ENCODE data around the gene RCOR1.
"Not testable (repeated sequence)": the region's sequence is repeated elsewhere in the genome, so short reads cannot be mapped to it uniquely, and the experiment has no call there.

RCOR1 gene

GRCh38 chr14:102558556-102558955, 33.9 kb upstream of the RCOR1 start:
- TF ChIP-seq POLR2A (IDR thresholded peaks at IDR 0.05; ENCODE audit: low read length), result no peak
- no peak for DNase-seq

GRCh38 chr14:102560458-102561261, 31.8 kb upstream of the RCOR1 start:
- TF ChIP-seq GATA1 (IDR thresholded peaks at IDR 0.05; ENCODE audit: low read depth, low read length), result no peak
- TF ChIP-seq POLR2A (IDR thresholded peaks at IDR 0.05; ENCODE audit: low read length), result no peak
- no peak for DNase-seq

GRCh38 chr14:102565331-102565887, 27.0 kb upstream of the RCOR1 start:
- TF ChIP-seq GATA1 (IDR thresholded peaks at IDR 0.05; ENCODE audit: low read depth, low read length) (no peak), POLR2A (IDR thresholded peaks at IDR 0.05; ENCODE audit: low read length) (no peak)
- DNase-seq, result no peak

- TF ChIP-seq GATA1 (IDR thresholded peaks at IDR 0.05; ENCODE audit: low read depth, low read length) (no peak), POLR2A (IDR thresholded peaks at IDR 0.05; ENCODE audit: low read length) (no peak)
Measured at GRCh38 chr14:102565959-102566358, 26.5 kb upstream of the RCOR1 start.

GRCh38 chr14:102568115-102568614, 24.3 kb upstream of the RCOR1 start:
- peak; percentile 33 to 39 for DNase-seq
- TF ChIP-seq GATA1 (IDR thresholded peaks at IDR 0.05; ENCODE audit: low read depth, low read length), result no peak
- TF ChIP-seq POLR2A (IDR thresholded peaks at IDR 0.05; ENCODE audit: low read length), result no peak

More at GRCh38 chr14:102565959-102566358, 26.5 kb upstream of the RCOR1 start:
- no peak for DNase-seq

GRCh38 chr14:102570334-102570995, 22.0 kb upstream of the RCOR1 start:
- TF ChIP-seq GATA1 (IDR thresholded peaks at IDR 0.05; ENCODE audit: low read depth, low read length), result no peak
- TF ChIP-seq POLR2A (IDR thresholded peaks at IDR 0.05; ENCODE audit: low read length), result no peak
- DNase-seq, result no peak

- TF ChIP-seq GATA1 (IDR thresholded peaks at IDR 0.05; ENCODE audit: low read depth, low read length) (no peak), POLR2A (IDR thresholded peaks at IDR 0.05; ENCODE audit: low read length) (no peak)
- DNase-seq, result peak; percentile 75 to 93
Measured at GRCh38 chr14:102571043-102571442, 21.4 kb upstream of the RCOR1 start.

GRCh38 chr14:102571478-102572042, 20.9 kb upstream of the RCOR1 start:
- DNase-seq, result no peak
- no peak for TF ChIP-seq GATA1 (IDR thresholded peaks at IDR 0.05; ENCODE audit: low read depth, low read length)
- no peak for TF ChIP-seq POLR2A (IDR thresholded peaks at IDR 0.05; ENCODE audit: low read length)

- DNase-seq, result not testable (repeated sequence)
Measured at GRCh38 chr14:102573161-102573560, 19.3 kb upstream of the RCOR1 start.

GRCh38 chr14:102573591-102574046, 18.8 kb upstream of the RCOR1 start:
- no peak for DNase-seq
- TF ChIP-seq POLR2A (IDR thresholded peaks at IDR 0.05; ENCODE audit: low read length) (no peak), GATA1 (IDR thresholded peaks at IDR 0.05; ENCODE audit: low read depth, low read length) (no peak)

- TF ChIP-seq GATA1 (IDR thresholded peaks at IDR 0.05; ENCODE audit: low read depth, low read length) (no peak), POLR2A (IDR thresholded peaks at IDR 0.05; ENCODE audit: low read length) (no peak)
- no peak for DNase-seq
Measured at GRCh38 chr14:102574281-102575159, 17.9 kb upstream of the RCOR1 start.

- no peak for DNase-seq
- TF ChIP-seq POLR2A (IDR thresholded peaks at IDR 0.05; ENCODE audit: low read length), result no peak
Measured at GRCh38 chr14:102575160-102575845, 17.1 kb upstream of the RCOR1 start.

GRCh38 chr14:102575846-102576428, 16.5 kb upstream of the RCOR1 start:
- not testable (repeated sequence) for DNase-seq

Measured in erythroblast (primary cell).